Neural progenitor cell (in vitro differentiated cells): ENCODE measurements around the gene TRMT44.

Experiments used
- EZH2phosphoT487 ChIP-seq: fragments of 200-600 bp; sonication (generic); IDR thresholded peaks from 2 replicates; pipeline ENCODE4 v1.6.1; 2017; ENCODE audit warnings: antibody characterized with exemption
- TF ChIP-seq, protein P1 (sequence below): fragments of 200-600 bp; sonication (generic); IDR thresholded peaks from 2 replicates; pipeline ENCODE4 v1.5.1; 2017; ENCODE audit warnings: antibody characterized with exemption, mild to moderate bottlenecking

DNA sequence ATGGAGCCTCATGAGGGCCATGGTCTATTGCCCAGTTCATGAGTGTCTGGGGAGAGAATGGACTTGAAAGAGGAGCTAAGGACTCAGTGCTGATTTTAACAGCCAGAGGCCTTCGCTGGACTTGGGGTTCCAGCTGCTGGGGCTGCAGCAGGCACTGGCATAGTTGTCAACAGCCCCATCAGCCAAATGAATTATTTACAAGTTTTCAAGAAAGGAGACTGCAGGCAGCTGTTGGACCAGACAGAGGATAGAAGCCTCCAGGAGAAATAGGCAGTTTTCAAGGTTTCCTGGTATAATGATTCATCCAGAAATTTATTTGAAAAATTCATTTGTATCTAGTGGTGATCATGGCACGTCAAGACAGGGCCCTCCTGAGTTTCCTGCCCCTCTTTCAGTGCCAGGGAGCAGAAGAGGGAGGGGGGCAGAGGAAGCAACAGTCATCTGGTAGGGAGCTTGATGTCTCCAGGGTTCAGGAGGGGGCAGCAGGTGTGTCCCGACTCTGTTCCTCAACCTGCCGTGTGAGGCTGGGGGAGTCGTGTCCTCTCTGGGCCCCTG, 76.5 kb downstream of the TRMT44 start:
- TF ChIP-seq, protein P1, sequence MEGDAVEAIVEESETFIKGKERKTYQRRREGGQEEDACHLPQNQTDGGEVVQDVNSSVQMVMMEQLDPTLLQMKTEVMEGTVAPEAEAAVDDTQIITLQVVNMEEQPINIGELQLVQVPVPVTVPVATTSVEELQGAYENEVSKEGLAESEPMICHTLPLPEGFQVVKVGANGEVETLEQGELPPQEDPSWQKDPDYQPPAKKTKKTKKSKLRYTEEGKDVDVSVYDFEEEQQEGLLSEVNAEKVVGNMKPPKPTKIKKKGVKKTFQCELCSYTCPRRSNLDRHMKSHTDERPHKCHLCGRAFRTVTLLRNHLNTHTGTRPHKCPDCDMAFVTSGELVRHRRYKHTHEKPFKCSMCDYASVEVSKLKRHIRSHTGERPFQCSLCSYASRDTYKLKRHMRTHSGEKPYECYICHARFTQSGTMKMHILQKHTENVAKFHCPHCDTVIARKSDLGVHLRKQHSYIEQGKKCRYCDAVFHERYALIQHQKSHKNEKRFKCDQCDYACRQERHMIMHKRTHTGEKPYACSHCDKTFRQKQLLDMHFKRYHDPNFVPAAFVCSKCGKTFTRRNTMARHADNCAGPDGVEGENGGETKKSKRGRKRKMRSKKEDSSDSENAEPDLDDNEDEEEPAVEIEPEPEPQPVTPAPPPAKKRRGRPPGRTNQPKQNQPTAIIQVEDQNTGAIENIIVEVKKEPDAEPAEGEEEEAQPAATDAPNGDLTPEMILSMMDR = no peak
- no peak for TF ChIP-seq EZH2phosphoT487
